Trophoblast cell (in vitro differentiated cells and primary cell): ENCODE measurements around the gene MDM2.

Source experiments
- DNase-seq, 2 donors: peaks; one replicate each; pipeline ENCODE4 v3.0.0-alpha.2; 2016
- H2AFZ ChIP-seq: 2 replicates; pipeline ENCODE4 v1.6.1; 2013; ENCODE audit warnings: low read length, moderate library complexity, mild to moderate bottlenecking; ENCODE audit not compliant: insufficient read depth, poor library complexity
- H2AK5ac ChIP-seq: 2 replicates; pipeline ENCODE4 v1.6.1; 2013; ENCODE audit warnings: mild to moderate bottlenecking, low read length
- H2BK120ac ChIP-seq: 2 replicates; pipeline ENCODE4 v1.6.1; 2013; ENCODE audit warnings: low read length, mild to moderate bottlenecking, moderate library complexity; ENCODE audit not compliant: insufficient read depth, poor library complexity
- H2BK12ac ChIP-seq: 2 replicates; pipeline ENCODE4 v1.6.1; 2013; ENCODE audit warnings: mild to moderate bottlenecking, low read length, moderate library complexity
- H2BK5ac ChIP-seq: 2 replicates; pipeline ENCODE4 v1.6.1; 2013; ENCODE audit warnings: low read length, low read depth, moderate library complexity, mild to moderate bottlenecking; ENCODE audit not compliant: poor library complexity
- H3K14ac ChIP-seq: 2 replicates; pipeline ENCODE4 v1.6.1; 2013; ENCODE audit warnings: mild to moderate bottlenecking, low read length
- H3K18ac ChIP-seq: 2 replicates; pipeline ENCODE4 v1.6.1; 2013; ENCODE audit warnings: mild to moderate bottlenecking, low read length
- H3K23ac ChIP-seq: 2 replicates; pipeline ENCODE4 v1.6.1; 2013; ENCODE audit warnings: low read length
- H3K27ac ChIP-seq: 2 replicates; pipeline ENCODE4 v1.5.1; 2013; ENCODE audit warnings: low read depth, mild to moderate bottlenecking, inconsistent platforms, low read length, moderate library complexity
- H3K27me3 ChIP-seq: 2 replicates; pipeline ENCODE4 v1.6.1; 2013; ENCODE audit warnings: inconsistent platforms, mild to moderate bottlenecking, low read length, moderate library complexity; ENCODE audit not compliant: insufficient read depth
- H3K36me3 ChIP-seq, 2 experiments: 1 replicate in 1 of 2; 2 replicates in 1 of 2; pipeline ENCODE4 v1.6.1; 2013; ENCODE audit warnings: low read length in 2 of 2, mild to moderate bottlenecking in 2 of 2, moderate library complexity in 1 of 2; ENCODE audit not compliant: insufficient read depth in 2 of 2, control insufficient read depth in 1 of 2
- H3K4ac ChIP-seq: 2 replicates; pipeline ENCODE4 v1.6.1; 2013; ENCODE audit warnings: low read depth, mild to moderate bottlenecking, low read length, moderate library complexity
- H3K4me1 ChIP-seq, 2 experiments: 1 replicate in 1 of 2; 2 replicates in 1 of 2; pipeline ENCODE4 v1.6.1; 2013; ENCODE audit warnings: low read length in 2 of 2, mild to moderate bottlenecking in 2 of 2, moderate library complexity in 1 of 2; ENCODE audit not compliant: insufficient read depth in 2 of 2, control insufficient read depth in 1 of 2
- H3K4me2 ChIP-seq: 2 replicates; pipeline ENCODE4 v1.6.1; 2013; ENCODE audit warnings: inconsistent platforms, mild to moderate bottlenecking, low read length, moderate library complexity
- H3K4me3 ChIP-seq: 2 replicates; pipeline ENCODE4 v1.5.1; 2013; ENCODE audit warnings: mild to moderate bottlenecking, low read depth, low read length, inconsistent platforms
- H3K79me1 ChIP-seq: one replicate; pipeline ENCODE4 v1.6.1; 2013; ENCODE audit warnings: low read length
- H3K79me2 ChIP-seq: 2 replicates; pipeline ENCODE4 v1.6.1; 2013; ENCODE audit warnings: low read length, mild to moderate bottlenecking; ENCODE audit not compliant: control insufficient read depth, insufficient read depth, poor library complexity
- H3K9ac ChIP-seq: 2 replicates; pipeline ENCODE4 v1.6.1; 2013; ENCODE audit warnings: mild to moderate bottlenecking, low read length
- H3K9me3 ChIP-seq: 2 replicates; pipeline ENCODE4 v1.6.1; 2013; ENCODE audit warnings: low read depth, mild to moderate bottlenecking, control low read depth, inconsistent platforms, low read length; ENCODE audit not compliant: insufficient read depth
- H4K12ac ChIP-seq: 2 replicates; pipeline ENCODE4 v1.6.1; 2013; ENCODE audit warnings: low read depth, mild to moderate bottlenecking, low read length, moderate library complexity
- H4K8ac ChIP-seq: 2 replicates; pipeline ENCODE4 v1.6.1; 2013; ENCODE audit warnings: low read depth, mild to moderate bottlenecking, low read length, moderate library complexity
- H4K91ac ChIP-seq: one replicate; pipeline ENCODE4 v1.6.1; 2013; ENCODE audit warnings: low read depth, mild to moderate bottlenecking, low read length, moderate library complexity
- WGBS: extraction: QIAGEN DNeasy Blood & Tissue Kit; methylation state at CpG from one replicate; pipeline ENCODE4 v1.1.7; 2013; ENCODE audit warnings: missing lambda C conversion rate; ENCODE audit not compliant: insufficient read length, insufficient coverage; ENCODE audit errors: extremely low coverage; 5-methylcytosine and 5-hydroxymethylcytosine counted together

The MDM2 gene

GRCh38 chr12:68789144-68789878 is 18.7 kb upstream of the MDM2 start:
- no peak overlapping the region for H3K4ac ChIP-seq
- H3K4me3 ChIP-seq: no peak overlapping the region
- no peak overlapping the region for H3K23ac ChIP-seq
- peak overlapping the region; percentile 77 for H4K91ac ChIP-seq
- no peak overlapping the region for H4K12ac ChIP-seq
- H2BK5ac ChIP-seq: no peak overlapping the region
- no peak for DNase-seq
- no CpG with 5 or more reads among the region's 14 CpGs for WGBS
- peak overlapping the region; percentile 75 for H3K18ac ChIP-seq
- H4K8ac ChIP-seq: peak overlapping the region; percentile 28
- no peaks in the 10 kb centered on the region for H3K9me3 ChIP-seq
- H2AFZ ChIP-seq: no peak overlapping the region
- no peaks in the 10 kb centered on the region for H3K36me3 ChIP-seq
- peaks cover 0 to 3% of the 10 kb centered on the region in 2 experiments for H3K4me1 ChIP-seq
- H3K79me2 ChIP-seq: peaks cover 3% of the 10 kb centered on the region
- no peak overlapping the region for H3K4me2 ChIP-seq
- H3K27me3 ChIP-seq: no peaks in the 10 kb centered on the region
- H3K79me1 ChIP-seq: peaks cover 19% of the 10 kb centered on the region
- H3K14ac ChIP-seq: no peak overlapping the region
- no peak overlapping the region for H3K9ac ChIP-seq
- H2BK12ac ChIP-seq: peak overlapping the region; percentile 74
- peak overlapping the region; percentile 83 for H2BK120ac ChIP-seq
- H3K27ac ChIP-seq: no peak overlapping the region
- H2AK5ac ChIP-seq: peak overlapping the region; percentile 69

GRCh38 chr12:68790081-68790951 is 17.7 kb upstream of the MDM2 start:
- Histone ChIP-seq H2BK120ac (no peak overlapping the region), H4K8ac (no peak overlapping the region), H2BK12ac (no peak overlapping the region), H3K9me3 (no peaks in the 10 kb centered on the region), H3K23ac (no peak overlapping the region), H3K79me1 (peaks cover 12% of the 10 kb centered on the region), H3K36me3 (no peaks in the 10 kb centered on the region), H4K12ac (no peak overlapping the region), H2AK5ac (no peak overlapping the region), H3K14ac (no peak overlapping the region), H2BK5ac (no peak overlapping the region), H3K4me3 (no peak overlapping the region), H3K9ac (no peak overlapping the region), H3K27me3 (no peaks in the 10 kb centered on the region), H3K4me1 (peaks cover 0 to 3% of the 10 kb centered on the region in 2 experiments), H4K91ac (peak overlapping the region; percentile 5), H3K4me2 (no peak overlapping the region), H3K4ac (no peak overlapping the region), H3K79me2 (peaks cover under 1% of the 10 kb centered on the region), H3K18ac (no peak overlapping the region), H3K27ac (no peak overlapping the region), H2AFZ (no peak overlapping the region)
- no peak for DNase-seq
- no CpG with 5 or more reads among the region's 13 CpGs for WGBS

GRCh38 chr12:68790952-68791234 is 17.1 kb upstream of the MDM2 start:
- WGBS: no CpG with 5 or more reads among the region's 3 CpGs
- peaks cover 12% of the 10 kb centered on the region for H3K79me1 ChIP-seq
- H3K18ac ChIP-seq: no peak overlapping the region

GRCh38 chr12:68791897-68792481 is 16.0 kb upstream of the MDM2 start:
- Histone ChIP-seq H4K12ac (no peak overlapping the region), H3K4me2 (no peak overlapping the region), H3K27me3 (no peaks in the 10 kb centered on the region), H3K4me1 (peaks cover 0 to 3% of the 10 kb centered on the region in 2 experiments), H2BK12ac (no peak overlapping the region), H3K18ac (no peak overlapping the region), H3K14ac (no peak overlapping the region), H2BK120ac (no peak overlapping the region), H3K27ac (no peak overlapping the region), H3K4me3 (no peak overlapping the region), H2AK5ac (no peak overlapping the region), H3K9ac (no peak overlapping the region), H4K8ac (no peak overlapping the region), H2BK5ac (no peak overlapping the region), H4K91ac (no peak overlapping the region), H3K79me2 (no peaks in the 10 kb centered on the region), H3K9me3 (no peaks in the 10 kb centered on the region), H2AFZ (no peak overlapping the region), H3K79me1 (peaks cover 12% of the 10 kb centered on the region), H3K4ac (no peak overlapping the region), H3K36me3 (no peaks in the 10 kb centered on the region), H3K23ac (no peak overlapping the region)
- DNase-seq: no peak
- no CpG with 5 or more reads among the region's 2 CpGs for WGBS

More at GRCh38 chr12:68790952-68791234, 17.1 kb upstream of the MDM2 start:
- no peak overlapping the region for H3K23ac ChIP-seq
- no peak overlapping the region for H3K14ac ChIP-seq
- no peak overlapping the region for H4K91ac ChIP-seq
- DNase-seq: no peak
- no peaks in the 10 kb centered on the region for H3K27me3 ChIP-seq
- H2BK5ac ChIP-seq: no peak overlapping the region
- H2BK12ac ChIP-seq: peak overlapping the region; percentile 58
- H3K4me1 ChIP-seq: peaks cover 0 to 3% of the 10 kb centered on the region in 2 experiments
- H3K27ac ChIP-seq: no peak overlapping the region
- H3K79me2 ChIP-seq: no peaks in the 10 kb centered on the region
- no peaks in the 10 kb centered on the region for H3K36me3 ChIP-seq
- H4K12ac ChIP-seq: no peak overlapping the region
- H4K8ac ChIP-seq: no peak overlapping the region
- no peak overlapping the region for H3K4me2 ChIP-seq
- no peak overlapping the region for H3K4ac ChIP-seq
- H3K4me3 ChIP-seq: no peak overlapping the region
- no peak overlapping the region for H2BK120ac ChIP-seq
- no peaks in the 10 kb centered on the region for H3K9me3 ChIP-seq
- no peak overlapping the region for H3K9ac ChIP-seq
- H2AK5ac ChIP-seq: no peak overlapping the region
- no peak overlapping the region for H2AFZ ChIP-seq
